K562 (cell line): ENCODE results near the gene NECTIN4. TPM values are rescaled to one million over a fixed set of nuclear protein-coding genes. Genes with fewer than 3 reads are reported as not detected.

Source experiments
- ARID1B ChIP-seq: fragments of 450-650 bp; IDR thresholded peaks from 2 replicates; pipeline ENCODE4 v1.6.1; 2016; ENCODE audit warnings: antibody characterized with exemption, mild to moderate bottlenecking, inconsistent platforms
- ATF6 ChIP-seq: sonication (generic); formaldehyde crosslinking; IDR thresholded peaks from 2 replicates; pipeline ENCODE4 v1.4.0; 2020; ENCODE audit warnings: mild to moderate bottlenecking, missing genetic modification reagents
- CBFA2T2 ChIP-seq: fragments of 450-650 bp; conservative IDR thresholded peaks from 2 replicates; pipeline ENCODE4 v1.6.1; 2017; ENCODE audit warnings: mild to moderate bottlenecking
- CUX1 ChIP-seq: fragments of 200-800 bp; sonication (Bioruptor generic); IDR thresholded peaks from 2 replicates; pipeline ENCODE4 v1.6.1; 2016; ENCODE audit warnings: missing genetic modification characterization, missing compliant biosample characterization
- DNMT1 ChIP-seq: fragments of 450-650 bp; IDR thresholded peaks from 2 replicates; pipeline ENCODE4 v1.6.1; 2016; ENCODE audit warnings: antibody characterized with exemption, mild to moderate bottlenecking
- GATAD2B ChIP-seq: fragments of 450-650 bp; IDR thresholded peaks from 2 replicates; pipeline ENCODE4 v1.6.1; 2017; ENCODE audit warnings: mild to moderate bottlenecking, borderline replicate concordance
- HNRNPUL1 ChIP-seq: fragments of 200-400 bp; formaldehyde crosslinking; IDR thresholded peaks from 2 replicates; pipeline ENCODE4 v1.6.1; 2017; ENCODE audit warnings: low read length
- SOX6 ChIP-seq: fragments of 450-650 bp; IDR thresholded peaks from 2 replicates; pipeline ENCODE4 v1.6.1; 2014; ENCODE audit warnings: mild to moderate bottlenecking
- ZNF436 ChIP-seq: fragments of 250-450, 450-650 bp; sonication (Bioruptor Pico); formaldehyde crosslinking; IDR thresholded peaks from 2 replicates; pipeline ENCODE4 v1.7.0; 2020; ENCODE audit warnings: mild to moderate bottlenecking
- polyA plus RNA-seq, 8 experiments: library from polyadenylated mRNA; depleted of rRNA in 4 of 8; stranded (reverse) in 5 of 8; unstranded in 3 of 8; fragments of >200 nt; fragmentation: Nextera tagmentation in 2 of 8; fragmentation: Illumina TruSeq in 1 of 8; extraction: Ambion mirVana in 2 of 8; extraction: Trizol in 1 of 8; gene quantifications; 2 replicates each; pipeline versions ENCODE4 v1.2.1 to v1.2.3, GENCODE V29; 2011 to 2014; ENCODE audit warnings: inconsistent platforms in 1 of 8, missing spikeins in 1 of 8
- total RNA-seq, 7 experiments: library from RNA; depleted of rRNA in 6 of 7; stranded (reverse); fragments of >200 nt in 6 of 7; fragmentation: Illumina TruSeq in 2 of 7; extraction: Trizol in 2 of 7; gene quantifications; 2 replicates each; pipeline versions ENCODE4 v1.2.1 to v1.2.3, GENCODE V29; 2011 to 2021; ENCODE audit warnings: low replicate concordance in 1 of 7

NECTIN4 gene
- total and polyA plus RNA-seq, 9 of the 15 experiments (the other 6 are each of a cell fraction or from before 2014, with no cell fraction given) = 0.01 to 0.09 TPM; not detected in 7

- no peak for TF ChIP-seq ZNF436 (CRISPR knock-in tag)
- no peak for TF ChIP-seq DNMT1
- no peak for TF ChIP-seq HNRNPUL1
- no peak for TF ChIP-seq ARID1B
- no peak for TF ChIP-seq ATF6 (CRISPR knock-in tag)
- no peak for TF ChIP-seq SOX6
- no peak for TF ChIP-seq CUX1 (CRISPR knock-in tag)
- TF ChIP-seq GATAD2B = no peak
- no peak for TF ChIP-seq CBFA2T2
Measured at GRCh38 chr1:161069731-161070270, 19.6 kb downstream of the NECTIN4 start, which contains the start of gene ARHGAP30 (continued).
